ENCODE results near the gene CACNA1I. TPM values are rescaled to one million over a fixed set of nuclear protein-coding genes. Genes with fewer than 3 reads are reported as not detected.

The CACNA1I gene
- total and polyA plus RNA-seq, 2 of the 8 experiments (the other 6 are each of a cell fraction or from before 2014, with no cell fraction given): 0.77 to 1.2 TPM

DNA sequence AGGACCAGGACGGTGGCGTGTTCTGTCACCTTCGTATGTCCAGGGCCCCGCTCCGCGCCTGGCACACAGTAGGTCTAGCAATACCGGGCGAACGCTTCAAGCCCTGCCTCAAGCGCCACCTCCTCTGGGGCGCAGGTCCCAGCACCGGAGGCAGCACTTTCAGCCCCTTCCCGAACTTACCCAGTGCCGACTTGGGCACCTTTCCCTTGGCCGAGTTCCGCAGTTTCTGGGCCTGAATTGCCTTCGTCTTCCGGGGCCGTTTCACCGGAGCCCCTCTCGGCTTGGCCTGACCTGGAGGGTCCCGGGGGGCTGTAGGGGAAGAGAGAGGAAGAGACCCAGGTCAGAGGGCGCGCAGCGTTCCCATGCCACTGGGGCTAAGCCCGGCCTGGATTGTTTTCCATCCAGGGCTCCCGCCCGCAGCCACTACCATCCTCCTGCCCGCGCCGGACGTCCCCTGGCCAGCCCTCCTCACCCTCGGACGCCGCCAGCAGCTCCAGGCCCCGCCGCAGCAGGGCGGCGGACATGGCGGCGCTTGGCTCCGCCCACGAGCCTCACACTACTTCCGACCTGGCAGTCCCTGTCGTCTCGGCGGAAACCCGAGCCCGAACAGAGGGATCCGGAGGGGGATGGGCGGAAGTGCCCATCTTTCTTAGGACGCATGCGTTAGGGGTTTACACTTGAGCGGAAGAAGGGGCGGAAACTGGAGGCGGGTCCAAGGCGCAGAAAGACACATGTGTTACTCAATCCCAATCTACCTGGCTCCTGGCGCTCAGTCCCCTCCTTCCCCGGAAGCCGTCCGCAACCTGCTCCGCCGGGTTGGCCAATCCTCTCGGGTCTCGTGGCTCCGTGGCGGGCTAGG lies 38.1 kb upstream of the CACNA1I start, which contains the start of gene RPS19BP1 (continued):
- TF ChIP-seq EP300 (IDR thresholded peaks at IDR 0.05; ENCODE audit: borderline replicate concordance in 1 of 2, low read depth in 2 of 2, low read length in 2 of 2) (0 out of 3 replicates have a peak, but pooled peaks of 1 of the 2 experiments have one; percentile 20), CEBPB (IDR thresholded peaks at IDR 0.05; ENCODE audit: low read depth, low read length) (peak; percentile 93), TCF12 (IDR thresholded peaks at IDR 0.05; ENCODE audit: low read depth, low read length) (no peak), SP2 (IDR thresholded peaks at IDR 0.05; ENCODE audit: low read length) (peak; percentile 35), POLR2AphosphoS5 (IDR thresholded peaks at IDR 0.05; ENCODE audit: low read depth, low read length) (peak; percentile 70), YY1 (IDR thresholded peaks at IDR 0.05; ENCODE audit: low read depth, low read length) (peak; percentile 93), FOSL1 (IDR thresholded peaks at IDR 0.05; ENCODE audit: insufficient read depth, low read depth, low read length) (no peak), SIN3A (conservative IDR thresholded peaks at IDR 0.05 in 1 of 2, IDR thresholded peaks at IDR 0.05 in 1 of 2; ENCODE audit: low read depth in 1 of 2, low read length in 2 of 2) (peak; percentile 69 to 89; a peak in 3 of 4 replicates), CHD2 (IDR thresholded peaks at IDR 0.05; ENCODE audit: low read length) (peak; percentile 52; the same call in 1 of the 2 replicates), EZH2 (IDR thresholded peaks at IDR 0.05; ENCODE audit: low read depth, low read length, severe bottlenecking) (no peak), CTBP2 (IDR thresholded peaks at IDR 0.05; ENCODE audit: borderline replicate concordance, insufficient read depth, insufficient read length, low read length) (peak; percentile 44), JUND (IDR thresholded peaks at IDR 0.05; ENCODE audit: low read length) (no peak), BRCA1 (IDR thresholded peaks at IDR 0.05; ENCODE audit: low read depth, low read length) (no peak), SIRT6 (IDR thresholded peaks at IDR 0.05; ENCODE audit: low read length) (peak; percentile 82), CBX5 (IDR thresholded peaks at IDR 0.05; ENCODE audit: low read depth, low read length) (no peak), PHF8 (conservative IDR thresholded peaks at IDR 0.05; ENCODE audit: low read depth, low read length) (peak; percentile 90), HDAC6 (IDR thresholded peaks at IDR 0.05; ENCODE audit: low read depth, low read length) (no peak), GTF2F1 (IDR thresholded peaks at IDR 0.05; ENCODE audit: borderline replicate concordance, low read depth, low read length) (peak; percentile 88; the same call in 1 of the 2 replicates), NRF1 (IDR thresholded peaks at IDR 0.05; ENCODE audit: low read depth, low read length) (peak; percentile 64), HDAC2 (IDR thresholded peaks at IDR 0.05; ENCODE audit: borderline replicate concordance in 1 of 2, low read depth in 2 of 2, low read length in 2 of 2) (no peak), TAF1 (IDR thresholded peaks at IDR 0.05; ENCODE audit: low read depth, low read length) (peak; percentile 56; the same call in 1 of the 2 replicates)
- TF ChIP-seq, protein P1, sequence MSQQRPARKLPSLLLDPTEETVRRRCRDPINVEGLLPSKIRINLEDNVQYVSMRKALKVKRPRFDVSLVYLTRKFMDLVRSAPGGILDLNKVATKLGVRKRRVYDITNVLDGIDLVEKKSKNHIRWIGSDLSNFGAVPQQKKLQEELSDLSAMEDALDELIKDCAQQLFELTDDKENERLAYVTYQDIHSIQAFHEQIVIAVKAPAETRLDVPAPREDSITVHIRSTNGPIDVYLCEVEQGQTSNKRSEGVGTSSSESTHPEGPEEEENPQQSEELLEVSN (IDR thresholded peaks at IDR 0.05): 0 out of 2 replicates have a peak, but pooled peaks have one; percentile 20
- TF ChIP-seq, protein P2, sequence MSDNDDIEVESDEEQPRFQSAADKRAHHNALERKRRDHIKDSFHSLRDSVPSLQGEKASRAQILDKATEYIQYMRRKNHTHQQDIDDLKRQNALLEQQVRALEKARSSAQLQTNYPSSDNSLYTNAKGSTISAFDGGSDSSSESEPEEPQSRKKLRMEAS (IDR thresholded peaks at IDR 0.05): peak; percentile 82
